ENCODE measurements around the gene PNCK.

DNA sequence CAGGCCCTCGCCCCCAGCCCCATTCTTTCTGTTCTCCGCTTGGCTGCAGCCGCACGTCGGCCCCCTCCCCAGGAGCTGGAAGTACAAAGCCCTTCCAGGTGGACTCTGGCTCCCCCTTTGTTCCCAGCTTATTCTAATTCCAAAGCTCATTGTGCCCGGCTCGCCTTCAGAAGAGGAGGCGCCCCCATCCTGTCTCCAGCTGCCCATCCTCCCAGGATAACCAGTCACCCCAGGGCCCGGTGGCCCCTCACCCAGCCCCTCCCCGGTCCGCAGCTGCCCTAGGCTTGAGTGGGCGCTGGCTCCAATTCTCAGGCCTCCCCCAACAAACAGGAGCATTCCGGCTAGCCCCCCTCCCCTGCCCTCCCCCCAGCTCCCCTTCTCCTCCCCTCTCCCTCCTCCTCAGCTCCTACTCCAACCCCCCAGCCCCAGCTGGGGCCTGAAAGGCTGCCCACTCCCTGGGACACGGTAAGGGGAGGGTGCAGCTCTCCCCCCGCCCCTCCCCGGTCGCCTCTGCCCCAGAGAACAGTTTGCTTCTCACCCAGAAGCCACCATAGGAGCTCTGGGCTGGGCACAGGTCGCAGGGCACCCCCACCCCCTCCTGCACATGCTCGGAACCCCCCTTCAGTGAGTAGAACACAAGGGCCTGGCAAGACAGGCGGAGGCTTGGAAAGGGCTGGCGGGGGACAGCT is 11.0 kb upstream of the PNCK start:
- TF ChIP-seq CTCF (conservative IDR thresholded peaks at IDR 0.05 in 1 of 2, IDR thresholded peaks at IDR 0.05 in 1 of 2; ENCODE audit: extremely low read depth in 1 of 2, insufficient read depth in 1 of 2, low read depth in 1 of 2, low read length in 2 of 2) = no peak
- TF ChIP-seq EZH2 (IDR thresholded peaks at IDR 0.05; ENCODE audit: borderline replicate concordance, low read length) = no peak

All from mammary epithelial cell (primary cell).